ENCODE data around the gene PHF13.

PHF13 gene

DNA sequence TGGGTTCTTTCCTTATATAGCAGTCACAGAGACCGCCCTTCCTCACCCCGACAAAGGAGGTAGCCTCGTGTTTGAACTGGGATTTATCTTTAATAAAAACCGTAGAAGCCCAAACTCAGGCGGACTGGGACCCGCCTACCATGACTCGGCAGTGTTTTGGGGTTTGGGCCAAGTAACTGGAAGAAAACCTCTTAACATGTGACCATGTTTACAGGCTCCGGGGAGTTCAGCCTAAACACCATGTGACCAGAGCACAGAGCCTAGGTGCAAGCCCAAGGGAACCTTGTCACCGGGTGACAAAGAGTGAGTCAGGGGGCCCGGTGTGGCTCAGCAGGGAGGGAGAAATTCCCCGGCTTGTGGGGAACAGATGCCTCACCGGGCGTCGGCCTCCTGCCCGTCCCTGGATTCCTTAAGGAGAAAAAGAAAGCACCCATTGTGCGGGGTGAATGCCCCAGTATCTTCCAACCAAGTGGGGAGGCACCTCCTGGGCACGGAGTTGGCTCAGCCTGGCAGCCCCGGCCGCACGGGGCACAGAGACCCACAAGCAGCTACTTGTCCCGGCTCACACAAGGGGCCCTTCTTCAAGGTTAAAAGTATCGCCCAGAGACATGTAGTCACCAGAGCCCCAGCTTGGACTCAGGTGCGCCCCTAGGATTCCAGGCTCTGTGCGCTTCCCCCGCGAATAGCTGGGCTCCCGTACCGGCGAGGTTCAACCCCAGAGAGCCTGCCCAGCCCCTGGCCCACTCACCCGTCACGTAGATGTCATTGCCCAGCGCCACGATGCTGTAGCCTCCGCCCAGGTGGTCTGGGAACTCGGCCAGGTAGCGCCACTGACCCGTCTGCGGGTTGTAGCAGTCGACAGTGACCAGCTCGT lies 12.2 kb upstream of the PHF13 start:
- DNase-seq (ENCODE audit: low read depth in 2 of 2, low spot score in 1 of 2) = peak in 1 of 2 donors; percentile 58

- DNase-seq (ENCODE audit: low read depth in 2 of 2, low spot score in 1 of 2) = no peak
These were observed 11.4 kb upstream of the PHF13 start for GRCh38 chr1:6601923-6602668.

- peak; percentile 70 to 79 for DNase-seq (ENCODE audit: low read depth in 2 of 2, low spot score in 1 of 2)
These were observed 10.8 kb upstream of the PHF13 start, which contains the start of gene KLHL21 for GRCh38 chr1:6602669-6603237. Gene KLHL21, minus strand, starts transcription at chr1:6602869. Its CDS starts 52 bp downstream, at chr1:6602817.

GRCh38 chr1:6603238-6603914 lies 10.2 kb upstream of the PHF13 start:
- DNase-seq (ENCODE audit: low read depth in 2 of 2, low spot score in 1 of 2) = no peak

GRCh38 chr1:6603915-6604558 lies 9.5 kb upstream of the PHF13 start:
- no peak for DNase-seq (ENCODE audit: low read depth in 2 of 2, low spot score in 1 of 2)

DNA sequence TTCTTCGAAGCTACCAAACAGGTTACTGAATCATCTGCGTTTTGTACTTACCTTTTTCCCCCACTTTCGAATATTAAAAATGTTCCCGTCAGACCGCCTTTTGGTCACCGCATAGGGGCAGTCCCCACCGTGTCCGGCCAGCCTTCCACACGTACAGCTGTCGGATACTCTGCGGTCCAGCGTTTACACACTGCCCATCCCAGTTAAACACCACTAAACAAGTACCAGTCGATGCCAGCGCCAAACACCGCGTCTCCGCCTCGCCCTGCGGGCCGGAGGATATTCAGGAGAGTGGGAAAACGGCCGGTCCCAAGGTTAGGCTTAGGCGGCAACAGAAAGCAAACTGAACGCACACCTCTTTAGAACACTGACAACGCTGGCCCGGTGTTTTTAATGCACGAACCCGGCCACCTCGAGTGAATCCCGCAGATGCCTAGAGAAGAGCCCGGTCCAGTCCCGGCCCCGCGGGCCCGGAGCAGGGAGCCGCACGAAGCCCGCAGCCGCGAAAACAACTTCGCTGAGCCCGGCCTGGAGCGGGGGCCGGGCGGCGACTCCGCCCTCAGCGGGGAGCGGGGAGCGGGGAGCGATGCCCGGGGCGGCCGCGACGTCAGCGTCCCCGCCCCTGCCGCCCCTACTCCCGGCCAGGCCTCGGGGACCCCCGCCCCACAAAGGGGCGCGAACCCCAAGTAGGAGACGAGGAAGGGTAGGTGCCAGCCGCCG lies 730 bp upstream of the PHF13 start:
- no peak for DNase-seq (ENCODE audit: low read depth in 2 of 2, low spot score in 1 of 2)

GRCh38 chr1:6614019-6614928 lies 743 bp downstream of the PHF13 start:
- DNase-seq (ENCODE audit: low read depth in 2 of 2, low spot score in 1 of 2) = no peak

DNA sequence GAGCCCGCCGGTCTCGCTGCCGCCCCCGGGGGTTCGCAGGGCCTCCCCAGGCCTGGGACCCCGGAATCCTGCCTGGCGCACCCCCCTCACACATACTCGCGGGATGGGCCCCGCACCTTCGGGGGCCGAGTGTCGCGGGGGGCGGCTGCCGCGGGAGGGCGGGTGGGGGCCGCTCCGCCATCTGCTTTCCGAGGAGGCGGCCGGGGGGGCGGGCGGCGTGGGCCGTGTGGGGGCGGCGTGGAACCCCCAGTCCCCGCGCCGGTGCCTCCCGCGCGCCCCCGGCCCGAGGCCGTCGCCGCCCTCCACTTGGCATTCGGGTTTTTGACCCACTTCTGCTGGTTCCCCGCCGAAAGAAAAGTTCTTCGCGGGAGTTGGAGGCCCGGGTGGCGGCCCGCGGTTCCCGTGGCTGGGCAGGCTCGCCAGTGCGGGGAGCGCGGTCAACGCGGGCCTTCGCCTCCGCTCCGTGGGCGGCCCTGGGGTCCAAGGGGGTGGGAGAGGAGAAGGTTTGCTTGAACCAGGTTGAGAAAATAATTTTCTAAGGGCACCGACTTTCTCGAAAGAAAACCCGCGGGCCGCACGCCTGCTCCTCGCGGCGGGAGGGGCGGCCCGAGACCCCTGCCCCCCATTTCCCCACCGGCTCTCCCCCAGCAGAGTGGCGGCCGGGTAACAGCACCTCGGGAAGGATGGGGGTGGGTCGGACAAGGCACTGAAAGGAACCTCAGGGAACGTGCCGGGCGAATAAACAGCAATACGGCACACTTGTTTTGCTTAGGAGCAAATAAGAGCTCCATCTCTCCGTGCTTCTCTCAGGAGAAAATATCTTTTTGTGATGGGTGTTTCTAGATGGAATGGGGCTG lies 1.6 kb downstream of the PHF13 start:
- DNase-seq (ENCODE audit: low read depth in 2 of 2, low spot score in 1 of 2) = no peak

GRCh38 chr1:6619045-6619444 lies 5.5 kb downstream of the PHF13 start:
- DNase-seq (ENCODE audit: low read depth in 2 of 2, low spot score in 1 of 2) = no peak

- DNase-seq (ENCODE audit: low read depth in 2 of 2, low spot score in 1 of 2) = no peak
These were observed 8.2 kb downstream of the PHF13 start for GRCh38 chr1:6621429-6622391.

GRCh38 chr1:6622396-6623152 lies 9.0 kb downstream of the PHF13 start:
- no peak for DNase-seq (ENCODE audit: low read depth in 2 of 2, low spot score in 1 of 2)

DNA sequence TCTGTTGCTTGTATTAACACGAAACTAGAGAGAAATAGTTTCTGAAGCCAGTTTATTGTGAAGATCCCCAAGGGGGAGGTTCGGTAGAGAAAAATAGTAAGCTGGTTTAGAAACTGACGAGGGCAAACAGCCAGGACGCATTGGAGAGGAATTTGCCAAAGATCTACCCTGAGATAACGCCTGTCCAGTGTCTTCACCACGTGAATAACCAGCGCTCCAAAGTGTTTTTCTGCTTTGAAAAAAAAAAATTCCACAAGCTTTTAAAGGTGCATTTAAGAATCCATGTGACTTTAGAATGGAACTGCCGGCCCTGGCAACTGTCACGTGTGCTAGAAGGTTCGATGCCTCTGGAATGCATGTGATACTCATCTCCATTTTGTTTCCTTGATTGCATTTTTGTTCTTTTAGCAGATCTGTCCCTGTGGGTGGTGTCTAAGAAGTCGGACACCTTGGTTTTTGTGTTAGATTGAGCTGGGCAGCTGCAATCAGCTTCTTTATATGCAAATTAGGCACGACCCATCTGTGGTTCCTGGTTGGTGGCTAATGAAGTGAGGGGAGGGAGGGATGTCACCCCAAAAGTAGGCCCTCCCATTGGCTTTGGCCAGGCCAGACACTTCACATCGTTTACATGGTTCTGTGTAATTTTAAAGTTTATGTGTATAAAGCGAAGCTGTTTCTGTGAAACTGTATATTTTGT lies 9.9 kb downstream of the PHF13 start:
- DNase-seq (ENCODE audit: low read depth in 2 of 2, low spot score in 1 of 2) = no peak

DNA sequence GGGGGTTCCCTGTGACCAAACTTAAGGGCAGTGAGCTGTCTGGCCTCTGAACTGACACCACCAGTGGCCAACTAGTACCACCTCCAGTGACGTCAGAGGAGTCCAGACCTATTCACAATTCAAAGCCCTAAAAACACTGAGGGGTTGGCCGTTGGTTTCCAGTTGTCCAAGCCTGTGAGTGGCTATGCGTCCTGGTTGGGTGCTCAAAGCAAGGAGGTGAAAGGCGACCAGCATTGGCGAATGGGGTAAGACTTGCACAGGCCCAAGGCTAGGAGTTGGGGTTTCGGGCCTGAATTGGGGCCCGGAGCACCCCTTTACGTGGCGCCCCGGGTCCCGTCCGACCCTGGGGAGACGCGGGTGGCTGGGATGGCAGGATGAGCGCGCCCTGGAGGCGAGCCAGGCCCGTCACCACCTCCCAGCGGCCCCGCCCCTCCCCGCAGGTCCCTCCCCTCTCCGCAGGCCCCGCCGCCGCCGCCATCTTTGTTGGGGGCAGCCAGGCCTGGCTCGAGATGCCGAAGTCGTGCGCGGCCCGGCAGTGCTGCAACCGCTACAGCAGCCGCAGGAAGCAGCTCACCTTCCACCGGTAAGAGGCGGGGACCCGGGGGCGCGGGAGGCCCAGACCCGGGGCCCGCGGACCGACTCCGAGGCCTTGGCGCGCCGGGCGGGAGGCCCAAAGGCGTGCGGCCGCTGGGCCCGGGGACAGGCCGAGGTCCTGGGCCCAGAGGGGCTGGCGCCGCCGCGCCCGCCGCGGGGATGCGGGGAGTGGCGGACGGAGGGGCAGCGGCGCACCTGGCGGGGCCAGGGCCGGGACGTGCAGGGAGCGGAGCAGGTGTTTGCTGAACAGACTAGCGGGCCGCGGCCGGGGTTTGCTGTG lies 11.4 kb downstream of the PHF13 start, which contains the start of gene THAP3:
Gene THAP3 (plus strand): TSS at position 159 of the 874 bp plus-strand sequence. CDS start 351 bp downstream, at position 510.
- peak; percentile 79 to 80 for DNase-seq (ENCODE audit: low read depth in 2 of 2, low spot score in 1 of 2)

DNA sequence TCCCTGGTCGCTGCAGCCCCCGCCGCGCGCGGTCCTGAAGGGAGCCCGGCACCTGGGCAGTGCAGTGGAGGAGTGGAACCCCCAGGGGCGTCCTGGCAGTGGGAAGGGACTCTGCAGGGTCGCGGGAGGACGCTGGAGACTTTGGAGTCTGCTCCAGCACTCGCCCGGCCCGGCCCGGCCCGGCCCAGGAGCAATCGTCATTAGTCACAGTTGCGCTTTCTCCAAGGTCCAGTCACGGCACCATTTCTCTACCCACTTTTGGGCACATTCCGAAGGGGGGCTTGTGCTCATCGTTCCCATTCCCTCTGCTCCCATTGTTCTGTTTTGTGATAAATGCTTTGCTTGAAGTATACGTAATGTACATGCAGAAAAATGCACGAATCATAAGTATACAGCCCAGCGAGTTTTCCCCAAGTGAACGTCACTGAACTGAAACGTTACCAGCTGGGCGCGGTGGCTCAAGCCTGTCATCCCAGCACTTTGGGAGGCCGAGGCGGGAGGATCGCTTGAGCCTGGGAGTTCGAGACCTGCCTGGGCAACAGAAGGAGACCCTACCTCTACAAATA lies 12.1 kb downstream of the PHF13 start:
- no peak for DNase-seq (ENCODE audit: low read depth in 2 of 2, low spot score in 1 of 2)

Measured in stimulated activated CD8-positive, alpha-beta memory T cell treated with anti-CD3 and anti-CD28 coated beads, Interleukin-4, amount 100 ng/mL, for 1 hour (primary cell).